ENCODE results near the gene MRPS24.
"Not testable (repeated sequence)": the region's sequence is repeated elsewhere in the genome, so short reads cannot be mapped to it uniquely, and the experiment has no call there.

MRPS24 gene

DNA sequence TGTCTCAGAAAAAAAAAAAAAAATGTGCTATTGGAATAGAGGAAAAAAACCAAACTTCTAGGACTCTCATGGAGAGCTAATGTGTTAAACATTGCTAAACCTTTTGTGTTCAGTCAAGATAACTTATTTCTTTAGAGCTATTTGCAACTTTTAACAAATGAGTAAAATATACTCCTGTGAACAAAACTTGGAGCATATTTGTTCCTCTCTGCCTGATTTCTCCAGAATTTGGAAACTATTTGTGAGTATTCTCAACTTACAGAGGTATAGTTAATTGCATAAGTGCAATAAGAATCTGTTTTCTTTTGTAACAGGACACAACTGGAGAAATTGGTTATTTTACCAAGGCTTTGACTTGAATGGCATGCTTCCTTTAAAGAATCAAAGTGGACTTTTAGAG lies 38.4 kb downstream of the MRPS24 start:
- DNase-seq = not testable (repeated sequence)

GRCh38 chr7:43825391-43825808 lies 43.9 kb downstream of the MRPS24 start:
- DNase-seq = no peak

- DNase-seq = no peak
Measured at GRCh38 chr7:43824963-43825362, 44.4 kb downstream of the MRPS24 start.

GRCh38 chr7:43824513-43824912 lies 44.8 kb downstream of the MRPS24 start:
- not testable (repeated sequence) for DNase-seq

- DNase-seq = no peak
Measured at GRCh38 chr7:43823941-43824340, 45.4 kb downstream of the MRPS24 start.

DNA sequence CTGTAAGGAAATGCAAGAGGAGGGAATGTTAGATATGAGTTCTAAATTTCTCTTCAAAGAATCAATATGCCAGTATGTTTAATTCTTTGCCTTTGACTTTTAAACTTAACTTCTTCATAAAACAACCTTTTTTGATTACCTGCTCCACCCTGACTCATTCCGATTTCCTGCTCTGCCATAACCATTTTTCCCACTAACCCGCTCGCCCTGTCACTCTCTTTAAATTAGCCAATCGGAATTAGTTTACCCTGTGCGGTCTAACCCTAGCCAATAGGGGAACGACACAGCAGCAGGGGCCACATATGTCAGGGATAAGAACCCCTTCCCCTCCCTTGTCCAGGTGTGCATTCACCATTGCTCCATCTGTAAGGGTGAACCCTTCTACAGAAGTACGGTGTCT lies 45.9 kb downstream of the MRPS24 start:
- not testable (repeated sequence) for DNase-seq

All from activated CD4-positive, alpha-beta T cell treated with anti-CD3 and anti-CD28 coated beads for 1 hour (primary cell).